Measurements from ENCODE around the gene GPD2. TPM values are rescaled to one million over a fixed set of nuclear protein-coding genes. Genes with fewer than 3 reads are reported as not detected.

GPD2 gene
- total and polyA plus RNA-seq, 2 of the 4 experiments (the other 2 are of a cell fraction) = 20.4 to 100 TPM

GRCh38 chr2:156586621-156587020, 150.4 kb downstream of the GPD2 start:
- DNase-seq (no peak), ATAC-seq (ENCODE audit: low read depth) (no peak)
- Histone ChIP-seq H3K79me1 (ENCODE audit: low read depth in 1 of 2, low read length in 2 of 2) (no peaks in the 10 kb centered on the region), H3K27ac (ENCODE audit: insufficient read depth, low read length) (no peak overlapping the region), H3K23ac (ENCODE audit: low read depth, low read length) (no peak overlapping the region), H2BK5ac (ENCODE audit: low read depth, low read length, poor library complexity, severe bottlenecking) (no peak overlapping the region), H3K9me1 (ENCODE audit: insufficient read depth, low read length) (no peaks in the 10 kb centered on the region), H2AK9ac (replicated peaks; ENCODE audit: low read depth, low read length, poor library complexity) (no peak overlapping the region), H3K18ac (ENCODE audit: low read depth, low read length) (no peak overlapping the region), H2AK5ac (ENCODE audit: low read depth, low read length) (no peak overlapping the region), H4K20me1 (ENCODE audit: insufficient read depth, low read length) (no peaks in the 10 kb centered on the region), H4K5ac (ENCODE audit: low read depth, low read length) (no peak overlapping the region), H4K91ac (ENCODE audit: insufficient read depth, low read depth, low read length) (no peak overlapping the region), H3K9me3 (ENCODE audit: control insufficient read depth, insufficient read depth, low read length) (no peaks in the 10 kb centered on the region), H2BK120ac (ENCODE audit: low read depth, low read length) (no peak overlapping the region), H3K27me3 (ENCODE audit: control insufficient read depth, insufficient read depth, low read length) (no peaks in the 10 kb centered on the region), H3K4me2 (ENCODE audit: low read depth, low read length) (no peak overlapping the region), H2BK20ac (ENCODE audit: low read depth, low read length) (no peak overlapping the region), H3K4me3 (ENCODE audit: insufficient read depth, low read depth, low read length) (no peak overlapping the region), H4K8ac (ENCODE audit: low read depth in 2 of 2, low read length in 2 of 2) (no peak overlapping the region), H2AFZ (replicated peaks; ENCODE audit: low read length, poor library complexity) (no peak overlapping the region), H2BK15ac (ENCODE audit: low read depth, low read length) (no peak overlapping the region), H3K56ac (ENCODE audit: extremely low read depth, insufficient read depth, low read length) (no peak overlapping the region), H3K4me1 (ENCODE audit: control insufficient read depth, insufficient read depth, low read length) (no peaks in the 10 kb centered on the region), H3K14ac (replicated peaks; ENCODE audit: low read depth, low read length) (no peak overlapping the region), H3K4ac (ENCODE audit: low read depth, low read length) (no peak overlapping the region), H3K36me3 (ENCODE audit: control insufficient read depth, insufficient read depth, low read length) (no peaks in the 10 kb centered on the region), H3K9ac (ENCODE audit: low read depth, low read length) (no peak overlapping the region)
- TF ChIP-seq, protein P1, sequence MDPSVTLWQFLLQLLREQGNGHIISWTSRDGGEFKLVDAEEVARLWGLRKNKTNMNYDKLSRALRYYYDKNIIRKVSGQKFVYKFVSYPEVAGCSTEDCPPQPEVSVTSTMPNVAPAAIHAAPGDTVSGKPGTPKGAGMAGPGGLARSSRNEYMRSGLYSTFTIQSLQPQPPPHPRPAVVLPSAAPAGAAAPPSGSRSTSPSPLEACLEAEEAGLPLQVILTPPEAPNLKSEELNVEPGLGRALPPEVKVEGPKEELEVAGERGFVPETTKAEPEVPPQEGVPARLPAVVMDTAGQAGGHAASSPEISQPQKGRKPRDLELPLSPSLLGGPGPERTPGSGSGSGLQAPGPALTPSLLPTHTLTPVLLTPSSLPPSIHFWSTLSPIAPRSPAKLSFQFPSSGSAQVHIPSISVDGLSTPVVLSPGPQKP (IDR thresholded peaks at IDR 0.05; ENCODE audit: borderline replicate concordance, low read depth, low read length) = no peak
- TF ChIP-seq NFE2L2 (IDR thresholded peaks at IDR 0.05; ENCODE audit: low read depth, low read length) (no peak), BHLHE40 (IDR thresholded peaks at IDR 0.05; ENCODE audit: low read depth, low read length) (no peak), RFX5 (IDR thresholded peaks at IDR 0.05; ENCODE audit: low read depth, low read length) (no peak), RCOR1 (IDR thresholded peaks at IDR 0.05; ENCODE audit: insufficient replicate concordance, low read length) (no peak), MXI1 (IDR thresholded peaks at IDR 0.05; ENCODE audit: borderline replicate concordance, low read depth, low read length) (no peak)
- TF ChIP-seq, protein P2, sequence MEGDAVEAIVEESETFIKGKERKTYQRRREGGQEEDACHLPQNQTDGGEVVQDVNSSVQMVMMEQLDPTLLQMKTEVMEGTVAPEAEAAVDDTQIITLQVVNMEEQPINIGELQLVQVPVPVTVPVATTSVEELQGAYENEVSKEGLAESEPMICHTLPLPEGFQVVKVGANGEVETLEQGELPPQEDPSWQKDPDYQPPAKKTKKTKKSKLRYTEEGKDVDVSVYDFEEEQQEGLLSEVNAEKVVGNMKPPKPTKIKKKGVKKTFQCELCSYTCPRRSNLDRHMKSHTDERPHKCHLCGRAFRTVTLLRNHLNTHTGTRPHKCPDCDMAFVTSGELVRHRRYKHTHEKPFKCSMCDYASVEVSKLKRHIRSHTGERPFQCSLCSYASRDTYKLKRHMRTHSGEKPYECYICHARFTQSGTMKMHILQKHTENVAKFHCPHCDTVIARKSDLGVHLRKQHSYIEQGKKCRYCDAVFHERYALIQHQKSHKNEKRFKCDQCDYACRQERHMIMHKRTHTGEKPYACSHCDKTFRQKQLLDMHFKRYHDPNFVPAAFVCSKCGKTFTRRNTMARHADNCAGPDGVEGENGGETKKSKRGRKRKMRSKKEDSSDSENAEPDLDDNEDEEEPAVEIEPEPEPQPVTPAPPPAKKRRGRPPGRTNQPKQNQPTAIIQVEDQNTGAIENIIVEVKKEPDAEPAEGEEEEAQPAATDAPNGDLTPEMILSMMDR (conservative IDR thresholded peaks at IDR 0.05; ENCODE audit: low read depth, low read length) = no peak
- WGBS, 2 experiments (ENCODE audit: extremely low coverage in 2 of 2, insufficient read length in 1 of 2) = no CpG with 5 or more reads among the region's 2 CpGs
- intact Hi-C loops (cut with micrococcal nuclease) (loop anchor here (5.0 kb wide), 1 partner anchor 471 kb away; no protein-coding TSS in a partner anchor), in situ Hi-C loops (cut with MboI; ENCODE audit: low sequenced_read_pairs) (loop anchor here (10.0 to 25.0 kb wide), 3 partner anchors 249 to 1199 kb away; partner anchors contain the start of gene NR4A2), dilution Hi-C loops (cut with HindIII; ENCODE audit: low sequenced_read_pairs, unreplicated experiment) (no loop called here)
- BruUV-seq (replicated peaks) = no TSS peak
- ChIA-PET CTCF (interaction anchor here (0.6 to 2.7 kb wide), 4 partner anchors 13 to 607 kb away, joined by 3 to 8 read pairs (median 4); no protein-coding TSS in a partner anchor), POLR2A (ENCODE audit: unreplicated experiment) (no interaction called here)

All from IMR-90 (cell line).